ENCODE measurements around the gene AOPEP.

The AOPEP gene

DNA sequence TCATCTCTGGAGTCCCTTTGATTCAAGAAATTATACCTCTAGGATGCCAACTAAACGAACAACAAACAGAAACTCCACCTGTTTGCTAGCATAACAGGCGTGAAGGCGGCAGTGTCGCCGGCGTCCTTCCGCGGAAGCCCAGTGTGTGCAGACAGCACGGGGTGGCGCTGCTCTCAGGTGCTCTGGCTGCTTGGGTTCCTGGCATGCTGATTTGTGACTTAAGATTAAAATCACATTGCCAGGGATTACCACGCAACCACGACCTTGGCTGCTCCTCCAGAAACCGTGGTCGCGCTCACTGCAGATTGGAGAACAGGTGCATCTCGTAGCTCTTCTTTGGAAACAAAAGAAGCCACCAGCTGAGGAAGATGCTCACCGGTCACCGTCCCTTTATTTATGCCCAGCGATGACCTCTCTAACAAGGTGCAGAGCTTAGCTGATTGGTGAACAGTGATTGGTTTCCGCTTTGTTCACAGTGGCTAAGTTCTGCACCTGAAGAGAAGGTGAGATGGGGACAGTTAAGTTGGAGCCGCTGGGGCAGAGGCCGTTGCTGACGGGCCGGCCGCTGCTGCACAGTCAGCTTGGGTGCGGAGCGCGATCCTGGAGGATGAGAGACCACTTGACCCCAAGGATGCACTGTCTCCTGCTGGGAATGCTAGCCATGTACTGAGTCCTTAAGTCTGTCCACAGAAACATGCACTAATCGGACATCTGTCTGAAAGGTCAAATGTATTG lies 358.7 kb downstream of the AOPEP start:
- Histone ChIP-seq H3K27me3 (ENCODE audit: control insufficient read depth in 1 of 2, insufficient read depth in 2 of 2, low read length in 2 of 2) (no peaks in the 10 kb centered on the region), H3K9me3 (ENCODE audit: control insufficient read depth in 1 of 2, low read length in 2 of 2) (no peaks in the 10 kb centered on the region), H3K4me3 (ENCODE audit: low read depth in 1 of 2, low read length in 2 of 2) (no peak overlapping the region), H3K4me1 (ENCODE audit: control insufficient read depth in 1 of 2, insufficient read depth in 2 of 2, low read length in 2 of 2) (peaks cover 12 to 21% of the 10 kb centered on the region in 2 donors), H3K36me3 (ENCODE audit: control insufficient read depth in 1 of 2, insufficient read depth in 2 of 2, low read length in 2 of 2) (peaks cover 33 to 66% of the 10 kb centered on the region in 2 donors), H3K9ac (ENCODE audit: low read depth in 1 of 2, low read length in 2 of 2) (no peak overlapping the region), H3K27ac (ENCODE audit: low read depth, low read length) (no peak overlapping the region)

DNA sequence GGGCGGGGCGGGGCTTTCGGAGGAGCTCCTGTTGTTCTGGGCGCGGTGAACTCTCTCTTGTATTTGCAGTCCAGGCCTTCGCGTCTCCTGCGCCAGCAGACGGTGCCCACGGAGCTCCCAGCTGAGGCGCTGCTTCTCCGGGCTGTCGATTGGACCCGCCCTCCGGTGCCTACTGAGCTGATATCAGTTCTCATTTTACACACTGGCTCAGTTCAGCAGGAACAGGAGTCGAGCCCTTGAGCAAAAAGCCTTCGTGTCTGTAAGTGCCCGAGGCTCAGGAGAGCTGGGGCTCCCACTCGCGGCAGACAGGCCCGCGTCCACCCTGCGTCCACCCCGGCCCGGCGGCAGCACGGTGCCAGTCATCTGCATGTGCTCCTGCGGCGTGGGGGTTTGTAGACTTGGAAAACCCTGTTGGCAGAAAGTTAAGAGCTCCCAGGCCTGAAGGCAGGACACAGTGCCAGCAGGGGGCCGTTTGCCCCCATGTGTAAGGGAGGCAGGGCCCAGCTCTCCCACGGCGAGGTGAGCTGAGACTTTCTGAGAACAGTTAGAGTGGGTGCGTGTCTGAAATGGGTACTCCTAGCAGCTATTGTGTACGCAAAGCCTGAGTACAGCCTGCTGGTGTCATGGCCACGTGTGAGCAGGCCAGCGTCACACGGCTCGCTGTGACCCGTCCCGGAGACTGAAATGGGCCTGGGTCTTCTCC lies 359.5 kb downstream of the AOPEP start:
- H3K9me3 ChIP-seq (ENCODE audit: control insufficient read depth in 1 of 2, low read length in 2 of 2), result no peaks in the 10 kb centered on the region
- no peak overlapping the region for H3K4me3 ChIP-seq (ENCODE audit: low read depth in 1 of 2, low read length in 2 of 2)
- no peak overlapping the region for H3K9ac ChIP-seq (ENCODE audit: low read depth in 1 of 2, low read length in 2 of 2)
- peaks cover 29 to 60% of the 10 kb centered on the region in 2 donors for H3K36me3 ChIP-seq (ENCODE audit: control insufficient read depth in 1 of 2, insufficient read depth in 2 of 2, low read length in 2 of 2)
- H3K27ac ChIP-seq (ENCODE audit: low read depth, low read length), result no peak overlapping the region
- no peaks in the 10 kb centered on the region for H3K27me3 ChIP-seq (ENCODE audit: control insufficient read depth in 1 of 2, insufficient read depth in 2 of 2, low read length in 2 of 2)
- peaks cover 17 to 24% of the 10 kb centered on the region in 2 donors for H3K4me1 ChIP-seq (ENCODE audit: control insufficient read depth in 1 of 2, insufficient read depth in 2 of 2, low read length in 2 of 2)

DNA sequence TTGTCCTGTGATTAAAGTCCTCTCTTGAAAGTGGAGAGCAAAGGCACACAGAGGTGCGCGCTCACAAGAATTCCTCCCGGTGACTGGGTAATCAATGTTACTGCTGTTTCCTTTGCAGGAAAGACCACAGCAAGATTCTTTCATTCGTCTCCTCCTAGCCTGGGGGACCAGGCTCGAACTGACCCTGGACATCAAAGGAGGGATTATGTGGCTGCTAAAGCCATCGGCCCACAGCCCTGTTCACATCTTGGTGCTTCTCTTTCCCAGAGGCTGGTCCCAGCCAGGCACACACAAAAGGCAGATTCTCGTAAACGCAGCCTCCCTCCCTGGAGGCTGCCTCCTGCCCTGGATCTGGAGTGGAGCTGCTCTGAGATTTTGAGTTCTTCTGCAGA lies 360.1 kb downstream of the AOPEP start:
- peaks cover 20 to 28% of the 10 kb centered on the region in 2 donors for H3K4me1 ChIP-seq (ENCODE audit: control insufficient read depth in 1 of 2, insufficient read depth in 2 of 2, low read length in 2 of 2)
- H3K27ac ChIP-seq (ENCODE audit: low read depth, low read length), result no peak overlapping the region
- no peaks in the 10 kb centered on the region for H3K9me3 ChIP-seq (ENCODE audit: control insufficient read depth in 1 of 2, low read length in 2 of 2)
- peaks cover 23 to 55% of the 10 kb centered on the region in 2 donors for H3K36me3 ChIP-seq (ENCODE audit: control insufficient read depth in 1 of 2, insufficient read depth in 2 of 2, low read length in 2 of 2)
- H3K9ac ChIP-seq (ENCODE audit: low read depth in 1 of 2, low read length in 2 of 2), result no peak overlapping the region
- no peak overlapping the region for H3K4me3 ChIP-seq (ENCODE audit: low read depth in 1 of 2, low read length in 2 of 2)
- H3K27me3 ChIP-seq (ENCODE audit: control insufficient read depth in 1 of 2, insufficient read depth in 2 of 2, low read length in 2 of 2), result no peaks in the 10 kb centered on the region

GRCh38 chr9:95087659-95088242 lies 361.3 kb downstream of the AOPEP start:
- Histone ChIP-seq H3K9me3 (ENCODE audit: control insufficient read depth in 1 of 2, low read length in 2 of 2) (no peaks in the 10 kb centered on the region), H3K27ac (ENCODE audit: low read depth, low read length) (no peak overlapping the region), H3K4me3 (ENCODE audit: low read depth in 1 of 2, low read length in 2 of 2) (no peak overlapping the region), H3K9ac (ENCODE audit: low read depth in 1 of 2, low read length in 2 of 2) (no peak overlapping the region), H3K36me3 (ENCODE audit: control insufficient read depth in 1 of 2, insufficient read depth in 2 of 2, low read length in 2 of 2) (peaks cover 20 to 44% of the 10 kb centered on the region in 2 donors), H3K4me1 (ENCODE audit: control insufficient read depth in 1 of 2, insufficient read depth in 2 of 2, low read length in 2 of 2) (peaks cover 17 to 32% of the 10 kb centered on the region in 2 donors), H3K27me3 (ENCODE audit: control insufficient read depth in 1 of 2, insufficient read depth in 2 of 2, low read length in 2 of 2) (no peaks in the 10 kb centered on the region)

DNA sequence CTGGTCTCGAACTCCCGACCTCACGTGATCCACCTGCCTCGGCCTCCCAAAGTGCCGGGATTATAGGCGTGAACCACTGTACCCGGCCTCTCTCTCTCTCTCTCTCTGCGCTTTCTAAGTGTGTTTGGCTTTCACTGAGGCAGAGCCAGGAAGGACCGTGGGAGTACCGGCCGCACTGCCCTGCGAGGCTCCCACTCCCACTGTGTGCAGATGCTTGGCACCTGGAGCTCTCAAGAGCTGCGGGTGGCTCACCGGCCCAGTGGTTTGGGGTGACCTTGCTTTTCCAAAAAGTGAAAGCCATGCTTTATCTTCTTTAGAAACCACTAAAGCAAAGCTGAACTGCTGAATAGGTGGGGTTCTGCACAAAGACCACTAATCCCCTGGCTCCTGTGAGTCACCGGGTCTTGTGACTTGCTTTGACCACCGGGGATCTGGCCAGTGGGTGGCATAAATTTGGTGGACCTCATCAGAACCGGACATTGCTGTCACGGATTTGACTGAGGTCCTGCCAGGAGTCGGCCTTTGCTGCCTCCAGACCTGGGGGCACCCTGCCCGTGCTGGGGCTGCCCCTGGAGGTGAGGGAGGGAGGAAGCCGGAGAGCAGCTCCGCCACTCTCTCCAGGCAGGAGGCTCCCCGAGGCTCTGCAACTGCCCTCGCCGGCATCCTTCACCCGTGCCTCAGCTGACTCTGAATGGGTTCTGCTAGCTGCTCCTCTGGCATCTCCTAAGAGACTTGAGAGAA lies 362.1 kb downstream of the AOPEP start:
- no peak overlapping the region for H3K27ac ChIP-seq (ENCODE audit: low read depth, low read length)
- peaks cover 20 to 31% of the 10 kb centered on the region in 2 donors for H3K4me1 ChIP-seq (ENCODE audit: control insufficient read depth in 1 of 2, insufficient read depth in 2 of 2, low read length in 2 of 2)
- H3K9ac ChIP-seq (ENCODE audit: low read depth in 1 of 2, low read length in 2 of 2), result no peak overlapping the region

DNA sequence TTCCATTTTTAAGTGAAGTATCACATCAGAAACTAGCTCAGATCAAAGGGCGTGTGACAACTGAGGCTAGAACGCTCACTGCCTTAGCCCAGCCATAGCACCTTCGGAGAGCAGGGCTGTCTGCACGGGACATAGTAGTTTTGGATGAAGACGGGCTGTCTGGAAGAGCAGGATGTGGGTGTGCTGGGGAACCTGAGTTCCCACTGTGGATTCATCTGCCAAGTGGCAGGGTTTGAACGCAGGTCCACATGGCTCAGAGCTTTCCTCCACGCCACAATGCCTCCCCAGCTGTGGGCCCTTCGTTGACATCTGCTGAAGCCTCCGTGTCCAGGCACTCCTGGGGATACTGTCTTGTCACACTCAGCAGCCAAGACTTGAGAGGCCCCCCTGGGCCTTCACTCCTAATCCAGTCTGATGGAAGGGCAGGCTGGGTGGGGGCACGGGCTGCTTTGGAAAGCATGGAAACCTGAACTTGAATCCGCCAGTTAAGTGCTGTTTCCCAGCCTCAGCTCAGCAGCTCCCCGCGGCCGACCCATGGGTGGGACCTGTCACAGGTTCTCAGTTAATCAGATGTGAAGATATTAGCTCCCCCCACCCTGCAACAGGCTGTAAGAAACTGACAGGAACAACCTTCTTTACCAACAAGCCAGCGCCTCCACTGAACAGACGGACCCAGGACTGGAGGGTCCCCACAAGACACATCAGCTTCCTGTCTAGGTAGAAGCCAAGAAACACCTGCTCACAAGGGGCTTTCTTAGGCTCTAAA lies 362.9 kb downstream of the AOPEP start:
- Histone ChIP-seq H3K36me3 (ENCODE audit: control insufficient read depth in 1 of 2, insufficient read depth in 2 of 2, low read length in 2 of 2) (peaks cover 11 to 29% of the 10 kb centered on the region in 2 donors), H3K9me3 (ENCODE audit: control insufficient read depth in 1 of 2, low read length in 2 of 2) (no peaks in the 10 kb centered on the region), H3K4me1 (ENCODE audit: control insufficient read depth in 1 of 2, insufficient read depth in 2 of 2, low read length in 2 of 2) (peaks cover 20 to 30% of the 10 kb centered on the region in 2 donors), H3K4me3 (ENCODE audit: low read depth in 1 of 2, low read length in 2 of 2) (no peak overlapping the region), H3K27me3 (ENCODE audit: control insufficient read depth in 1 of 2, insufficient read depth in 2 of 2, low read length in 2 of 2) (no peaks in the 10 kb centered on the region), H3K27ac (ENCODE audit: low read depth, low read length) (no peak overlapping the region), H3K9ac (ENCODE audit: low read depth in 1 of 2, low read length in 2 of 2) (no peak overlapping the region)

More for the DNA sequence above, 362.1 kb downstream of the AOPEP start:
- Histone ChIP-seq H3K36me3 (ENCODE audit: control insufficient read depth in 1 of 2, insufficient read depth in 2 of 2, low read length in 2 of 2) (peaks cover 12 to 35% of the 10 kb centered on the region in 2 donors), H3K27me3 (ENCODE audit: control insufficient read depth in 1 of 2, insufficient read depth in 2 of 2, low read length in 2 of 2) (no peaks in the 10 kb centered on the region), H3K9me3 (ENCODE audit: control insufficient read depth in 1 of 2, low read length in 2 of 2) (no peaks in the 10 kb centered on the region), H3K4me3 (ENCODE audit: low read depth in 1 of 2, low read length in 2 of 2) (no peak overlapping the region)

GRCh38 chr9:95090023-95090791 lies 363.7 kb downstream of the AOPEP start:
- Histone ChIP-seq H3K9ac (ENCODE audit: low read depth in 1 of 2, low read length in 2 of 2) (no peak overlapping the region), H3K4me1 (ENCODE audit: control insufficient read depth in 1 of 2, insufficient read depth in 2 of 2, low read length in 2 of 2) (peaks cover 20 to 30% of the 10 kb centered on the region in 2 donors), H3K36me3 (ENCODE audit: control insufficient read depth in 1 of 2, insufficient read depth in 2 of 2, low read length in 2 of 2) (peaks cover 11 to 22% of the 10 kb centered on the region in 2 donors), H3K9me3 (ENCODE audit: control insufficient read depth in 1 of 2, low read length in 2 of 2) (no peaks in the 10 kb centered on the region), H3K4me3 (ENCODE audit: low read depth in 1 of 2, low read length in 2 of 2) (no peak overlapping the region), H3K27ac (ENCODE audit: low read depth, low read length) (peak overlapping the region; percentile 17), H3K27me3 (ENCODE audit: control insufficient read depth in 1 of 2, insufficient read depth in 2 of 2, low read length in 2 of 2) (no peaks in the 10 kb centered on the region)

- Histone ChIP-seq H3K4me1 (ENCODE audit: control insufficient read depth in 1 of 2, insufficient read depth in 2 of 2, low read length in 2 of 2) (peaks cover 20 to 30% of the 10 kb centered on the region in 2 donors), H3K27me3 (ENCODE audit: control insufficient read depth in 1 of 2, insufficient read depth in 2 of 2, low read length in 2 of 2) (no peaks in the 10 kb centered on the region), H3K36me3 (ENCODE audit: control insufficient read depth in 1 of 2, insufficient read depth in 2 of 2, low read length in 2 of 2) (peaks cover 9 to 14% of the 10 kb centered on the region in 2 donors), H3K9ac (ENCODE audit: low read depth in 1 of 2, low read length in 2 of 2) (peak overlapping the region in 1 of 2 donors; percentile 2), H3K27ac (ENCODE audit: low read depth, low read length) (peak overlapping the region; percentile 51), H3K4me3 (ENCODE audit: low read depth in 1 of 2, low read length in 2 of 2) (no peak overlapping the region), H3K9me3 (ENCODE audit: control insufficient read depth in 1 of 2, low read length in 2 of 2) (no peaks in the 10 kb centered on the region)
Observed at GRCh38 chr9:95090871-95091577, 364.5 kb downstream of the AOPEP start.
